Measurements from ENCODE around the gene SH2D1B.

Gene SH2D1B

GRCh38 chr1:162375463-162375862, 36.5 kb downstream of the SH2D1B start:
- no peak for DNase-seq (ENCODE audit: low spot score)
- no peak overlapping the region for H2BK15ac ChIP-seq (ENCODE audit: low read length)
- no peak overlapping the region for H3K9ac ChIP-seq (ENCODE audit: low read depth, low read length, poor library complexity)
- H3K4me2 ChIP-seq (ENCODE audit: insufficient read depth, low read length, poor library complexity, severe bottlenecking): no peak overlapping the region
- no peak overlapping the region for H3K4ac ChIP-seq (ENCODE audit: low read length)
- H3K27ac ChIP-seq (replicated peaks; ENCODE audit: low read length): no peak overlapping the region
- no peak overlapping the region for H2AK5ac ChIP-seq (ENCODE audit: low read depth, low read length)
- no peaks in the 10 kb centered on the region for H3K27me3 ChIP-seq (ENCODE audit: control insufficient read depth in 3 of 3, insufficient read depth in 3 of 3, low read depth in 1 of 3, low read length in 3 of 3)
- H3K23ac ChIP-seq (ENCODE audit: low read depth, low read length, poor library complexity): no peak overlapping the region
- no peaks in the 10 kb centered on the region for H3K79me1 ChIP-seq (ENCODE audit: low read depth, low read length)
- H2AFZ ChIP-seq (ENCODE audit: low read length): no peak overlapping the region
- H4K91ac ChIP-seq (ENCODE audit: low read depth, low read length, poor library complexity): no peak overlapping the region
- H4K8ac ChIP-seq (ENCODE audit: low read depth, low read length): no peak overlapping the region
- peaks cover 2 to 14% of the 10 kb centered on the region in 2 donors for H3K4me1 ChIP-seq (ENCODE audit: control insufficient read depth in 2 of 2, insufficient read depth in 1 of 2, low read depth in 1 of 2, low read length in 2 of 2)
- no peak overlapping the region for H3K14ac ChIP-seq (ENCODE audit: low read length)
- no peak overlapping the region for H2BK12ac ChIP-seq (ENCODE audit: low read length)
- no CpG with 5 or more reads among the region's 8 CpGs for WGBS, 2 donors (ENCODE audit: extremely low coverage in 2 of 2, insufficient read length in 2 of 2, insufficient replicate concordance in 1 of 2)
- H3K9me3 ChIP-seq (replicated peaks in 1 of 2; ENCODE audit: control insufficient read depth in 2 of 2, insufficient read depth in 1 of 2, low read depth in 1 of 2, low read length in 2 of 2): no peaks in the 10 kb centered on the region
- H2BK120ac ChIP-seq (ENCODE audit: low read depth, low read length): no peak overlapping the region
- peak overlapping the region; percentile 29 for H2BK5ac ChIP-seq (ENCODE audit: low read length)
- peaks cover 0 to 32% of the 10 kb centered on the region in 2 donors for H3K36me3 ChIP-seq (replicated peaks in 1 of 2; ENCODE audit: control insufficient read depth in 2 of 2, insufficient read depth in 2 of 2, low read length in 2 of 2)
- no peak overlapping the region for H3K18ac ChIP-seq (ENCODE audit: low read length)
- no peak overlapping the region for H3K4me3 ChIP-seq (ENCODE audit: low read length in 2 of 2)

DNA sequence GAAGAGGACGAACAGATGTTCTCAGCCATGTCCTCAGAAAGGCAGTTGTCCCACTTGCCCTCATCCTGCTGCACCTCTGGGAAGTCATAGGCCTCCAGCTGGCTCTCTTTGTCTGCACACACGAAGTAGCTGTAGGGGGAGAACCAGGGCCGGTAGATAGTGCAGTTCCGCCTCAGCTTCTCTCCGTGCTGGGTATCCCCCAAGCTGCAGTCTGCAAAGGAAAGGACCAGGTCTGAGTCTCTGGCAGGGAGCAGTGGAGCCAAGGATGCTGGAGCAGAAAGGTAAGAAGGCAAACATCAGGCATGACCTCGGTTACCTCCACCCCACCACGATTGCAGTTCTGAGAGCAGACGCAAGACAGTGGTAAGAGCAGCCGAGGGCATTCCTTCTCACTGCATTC, 37.5 kb downstream of the SH2D1B start:
- H3K36me3 ChIP-seq (replicated peaks in 1 of 2; ENCODE audit: control insufficient read depth in 2 of 2, insufficient read depth in 2 of 2, low read length in 2 of 2): peaks cover 0 to 38% of the 10 kb centered on the region in 2 donors
- no peak overlapping the region for H2AK5ac ChIP-seq (ENCODE audit: low read depth, low read length)
- H3K27me3 ChIP-seq (ENCODE audit: control insufficient read depth in 3 of 3, insufficient read depth in 3 of 3, low read depth in 1 of 3, low read length in 3 of 3): no peaks in the 10 kb centered on the region
- peak overlapping the region; percentile 12 for H2BK15ac ChIP-seq (ENCODE audit: low read length)
- H3K4ac ChIP-seq (ENCODE audit: low read length): no peak overlapping the region
- H3K23ac ChIP-seq (ENCODE audit: low read depth, low read length, poor library complexity): peak overlapping the region; percentile 52
- H3K14ac ChIP-seq (ENCODE audit: low read length): no peak overlapping the region
- no peak overlapping the region for H4K91ac ChIP-seq (ENCODE audit: low read depth, low read length, poor library complexity)
- no peak overlapping the region for H2AFZ ChIP-seq (ENCODE audit: low read length)
- peak overlapping the region; percentile 78 for H3K18ac ChIP-seq (ENCODE audit: low read length)
- no peak for DNase-seq (ENCODE audit: low spot score)
- no peaks in the 10 kb centered on the region for H3K9me3 ChIP-seq (replicated peaks in 1 of 2; ENCODE audit: control insufficient read depth in 2 of 2, insufficient read depth in 1 of 2, low read depth in 1 of 2, low read length in 2 of 2)
- no peak overlapping the region for H4K8ac ChIP-seq (ENCODE audit: low read depth, low read length)
- WGBS, 2 donors (ENCODE audit: extremely low coverage in 2 of 2, insufficient read length in 2 of 2, insufficient replicate concordance in 1 of 2): no CpG with 5 or more reads among the region's 9 CpGs
- H3K4me2 ChIP-seq (ENCODE audit: insufficient read depth, low read length, poor library complexity, severe bottlenecking): no peak overlapping the region
- H2BK120ac ChIP-seq (ENCODE audit: low read depth, low read length): no peak overlapping the region
- peak overlapping the region; percentile 50 for H3K9ac ChIP-seq (ENCODE audit: low read depth, low read length, poor library complexity)
- no peak overlapping the region for H2BK12ac ChIP-seq (ENCODE audit: low read length)
- H3K79me1 ChIP-seq (ENCODE audit: low read depth, low read length): no peaks in the 10 kb centered on the region
- no peak overlapping the region for H3K27ac ChIP-seq (replicated peaks; ENCODE audit: low read length)
- peak overlapping the region; percentile 29 for H2BK5ac ChIP-seq (ENCODE audit: low read length)
- H3K4me1 ChIP-seq (ENCODE audit: control insufficient read depth in 2 of 2, insufficient read depth in 1 of 2, low read depth in 1 of 2, low read length in 2 of 2): peaks cover 2 to 14% of the 10 kb centered on the region in 2 donors
- no peak overlapping the region for H3K4me3 ChIP-seq (ENCODE audit: low read length in 2 of 2)

- no peak overlapping the region for H3K14ac ChIP-seq (ENCODE audit: low read length)
- WGBS, 2 donors (ENCODE audit: extremely low coverage in 2 of 2, insufficient read length in 2 of 2, insufficient replicate concordance in 1 of 2): no CpG with 5 or more reads among the region's 8 CpGs
- no peak overlapping the region for H4K91ac ChIP-seq (ENCODE audit: low read depth, low read length, poor library complexity)
- no peak overlapping the region for H2BK12ac ChIP-seq (ENCODE audit: low read length)
- H2BK120ac ChIP-seq (ENCODE audit: low read depth, low read length): no peak overlapping the region
- no peak overlapping the region for H2AFZ ChIP-seq (ENCODE audit: low read length)
- H3K4me3 ChIP-seq (ENCODE audit: low read length in 2 of 2): no peak overlapping the region
- no peaks in the 10 kb centered on the region for H3K79me1 ChIP-seq (ENCODE audit: low read depth, low read length)
- H2AK5ac ChIP-seq (ENCODE audit: low read depth, low read length): peak overlapping the region; percentile 25
- no peak overlapping the region for H3K27ac ChIP-seq (replicated peaks; ENCODE audit: low read length)
- H3K23ac ChIP-seq (ENCODE audit: low read depth, low read length, poor library complexity): peak overlapping the region; percentile 52
- H3K27me3 ChIP-seq (ENCODE audit: control insufficient read depth in 3 of 3, insufficient read depth in 3 of 3, low read depth in 1 of 3, low read length in 3 of 3): no peaks in the 10 kb centered on the region
- H3K9me3 ChIP-seq (replicated peaks in 1 of 2; ENCODE audit: control insufficient read depth in 2 of 2, insufficient read depth in 1 of 2, low read depth in 1 of 2, low read length in 2 of 2): no peaks in the 10 kb centered on the region
- H3K4me1 ChIP-seq (ENCODE audit: control insufficient read depth in 2 of 2, insufficient read depth in 1 of 2, low read depth in 1 of 2, low read length in 2 of 2): peaks cover 2 to 14% of the 10 kb centered on the region in 2 donors
- no peak overlapping the region for H2BK15ac ChIP-seq (ENCODE audit: low read length)
- H4K8ac ChIP-seq (ENCODE audit: low read depth, low read length): no peak overlapping the region
- peak overlapping the region; percentile 3 for H3K18ac ChIP-seq (ENCODE audit: low read length)
- H3K4me2 ChIP-seq (ENCODE audit: insufficient read depth, low read length, poor library complexity, severe bottlenecking): no peak overlapping the region
- no peak for DNase-seq (ENCODE audit: low spot score)
- H3K9ac ChIP-seq (ENCODE audit: low read depth, low read length, poor library complexity): no peak overlapping the region
- H2BK5ac ChIP-seq (ENCODE audit: low read length): peak overlapping the region; percentile 29
- H3K36me3 ChIP-seq (replicated peaks in 1 of 2; ENCODE audit: control insufficient read depth in 2 of 2, insufficient read depth in 2 of 2, low read length in 2 of 2): peaks cover 0 to 45% of the 10 kb centered on the region in 2 donors
- no peak overlapping the region for H3K4ac ChIP-seq (ENCODE audit: low read length)
Observed at GRCh38 chr1:162373541-162374260, 38.2 kb downstream of the SH2D1B start.

- Histone ChIP-seq H3K27ac (replicated peaks; ENCODE audit: low read length) (no peak overlapping the region), H2BK120ac (ENCODE audit: low read depth, low read length) (no peak overlapping the region), H2AK5ac (ENCODE audit: low read depth, low read length) (no peak overlapping the region), H3K4ac (ENCODE audit: low read length) (no peak overlapping the region), H2BK15ac (ENCODE audit: low read length) (no peak overlapping the region), H3K36me3 (replicated peaks in 1 of 2; ENCODE audit: control insufficient read depth in 2 of 2, insufficient read depth in 2 of 2, low read length in 2 of 2) (peaks cover 0 to 51% of the 10 kb centered on the region in 2 donors), H3K27me3 (ENCODE audit: control insufficient read depth in 3 of 3, insufficient read depth in 3 of 3, low read depth in 1 of 3, low read length in 3 of 3) (no peaks in the 10 kb centered on the region), H3K4me3 (ENCODE audit: low read length in 2 of 2) (no peak overlapping the region), H4K8ac (ENCODE audit: low read depth, low read length) (no peak overlapping the region), H3K79me1 (ENCODE audit: low read depth, low read length) (no peaks in the 10 kb centered on the region), H3K23ac (ENCODE audit: low read depth, low read length, poor library complexity) (peak overlapping the region; percentile 8), H3K4me1 (ENCODE audit: control insufficient read depth in 2 of 2, insufficient read depth in 1 of 2, low read depth in 1 of 2, low read length in 2 of 2) (peaks cover 2 to 14% of the 10 kb centered on the region in 2 donors), H2BK12ac (ENCODE audit: low read length) (no peak overlapping the region), H2BK5ac (ENCODE audit: low read length) (no peak overlapping the region), H3K9ac (ENCODE audit: low read depth, low read length, poor library complexity) (no peak overlapping the region), H3K14ac (ENCODE audit: low read length) (no peak overlapping the region), H2AFZ (ENCODE audit: low read length) (no peak overlapping the region), H4K91ac (ENCODE audit: low read depth, low read length, poor library complexity) (no peak overlapping the region), H3K9me3 (replicated peaks in 1 of 2; ENCODE audit: control insufficient read depth in 2 of 2, insufficient read depth in 1 of 2, low read depth in 1 of 2, low read length in 2 of 2) (no peaks in the 10 kb centered on the region), H3K4me2 (ENCODE audit: insufficient read depth, low read length, poor library complexity, severe bottlenecking) (no peak overlapping the region), H3K18ac (ENCODE audit: low read length) (no peak overlapping the region)
- no CpG with 5 or more reads among the region's 1 CpG for WGBS, 2 donors (ENCODE audit: extremely low coverage in 2 of 2, insufficient read length in 2 of 2, insufficient replicate concordance in 1 of 2)
- DNase-seq (ENCODE audit: low spot score): no peak
Observed at GRCh38 chr1:162373072-162373427, 38.9 kb downstream of the SH2D1B start.

Data from neuronal stem cell (in vitro differentiated cells).